Liver (tissue), 9 donors: Measurements from ENCODE around the gene WDR81. TPM values are rescaled to one million over a fixed set of nuclear protein-coding genes. Genes with fewer than 3 reads are reported as not detected.

Experiments used
- DNase-seq: peaks from one replicate; pipeline ENCODE4 v3.0.0-alpha.2; 2017; ENCODE audit warnings: low spot score
- H3K27ac ChIP-seq, 2 donors: one replicate each; pipeline ENCODE4 v1.7.0; 2013; ENCODE audit warnings: inconsistent platforms in 2 of 2, low read length in 2 of 2, control low read depth in 1 of 2, low read depth in 1 of 2, mild to moderate bottlenecking in 1 of 2
- H3K27me3 ChIP-seq, 4 donors: one replicate each; pipeline versions ENCODE4 v1.6.1 to v1.7.0; 2013; ENCODE audit warnings: low read length in 3 of 4, inconsistent platforms in 1 of 4, mild to moderate bottlenecking in 1 of 4, moderate library complexity in 1 of 4; ENCODE audit not compliant: control insufficient read depth in 4 of 4, insufficient read depth in 4 of 4
- H3K36me3 ChIP-seq, 4 donors: one replicate each; pipeline versions ENCODE4 v1.6.1 to v1.7.0; 2013; ENCODE audit warnings: low read length in 3 of 4, mild to moderate bottlenecking in 3 of 4, low read depth in 1 of 4, moderate library complexity in 1 of 4; ENCODE audit not compliant: control insufficient read depth in 4 of 4, insufficient read depth in 3 of 4
- H3K4me1 ChIP-seq, 4 donors: one replicate each; pipeline versions ENCODE4 v1.6.1 to v1.7.0; 2013; ENCODE audit warnings: low read length in 3 of 4, mild to moderate bottlenecking in 3 of 4, moderate library complexity in 1 of 4; ENCODE audit not compliant: control insufficient read depth in 4 of 4, insufficient read depth in 4 of 4
- H3K4me3 ChIP-seq, 3 donors: one replicate each; pipeline versions ENCODE4 v1.6.1 to v1.7.0; 2013; ENCODE audit warnings: low read length in 3 of 3, control low read depth in 1 of 3, low read depth in 1 of 3, mild to moderate bottlenecking in 1 of 3
- H3K9ac ChIP-seq, 2 donors: one replicate each; pipeline ENCODE4 v1.7.0; 2013; ENCODE audit warnings: low read length in 2 of 2, mild to moderate bottlenecking in 2 of 2, moderate library complexity in 2 of 2, control low read depth in 1 of 2, low read depth in 1 of 2
- H3K9me3 ChIP-seq, 4 donors: one replicate each; pipeline versions ENCODE4 v1.6.1 to v1.7.0; 2013; ENCODE audit warnings: low read length in 3 of 4; ENCODE audit not compliant: control insufficient read depth in 4 of 4
- EGR1 ChIP-seq, 2 donors: IDR thresholded peaks; 2 replicates each; pipeline ENCODE4 v1.6.1; 2016 to 2018; ENCODE audit warnings: antibody characterized with exemption in 2 of 2, low read depth in 2 of 2
- FOXA1 ChIP-seq: IDR thresholded peaks from 2 replicates; pipeline ENCODE4 v1.6.1; 2016; ENCODE audit warnings: antibody characterized with exemption
- FOXA2 ChIP-seq: IDR thresholded peaks from 2 replicates; pipeline ENCODE4 v1.6.1; 2016; ENCODE audit warnings: antibody characterized with exemption
- GABPA ChIP-seq, 2 donors: IDR thresholded peaks in 1 of 2; conservative IDR thresholded peaks in 1 of 2; 2 replicates each; pipeline ENCODE4 v1.6.1; 2016; ENCODE audit warnings: antibody characterized with exemption in 2 of 2, mild to moderate bottlenecking in 1 of 2, moderate library complexity in 1 of 2
- HNF4G ChIP-seq: IDR thresholded peaks from 2 replicates; pipeline ENCODE4 v1.6.1; 2016; ENCODE audit warnings: antibody characterized with exemption
- JUND ChIP-seq, 2 donors: IDR thresholded peaks; 2 replicates each; pipeline ENCODE4 v1.6.1; 2016; ENCODE audit warnings: antibody characterized with exemption in 2 of 2
- NR2F2 ChIP-seq: IDR thresholded peaks from 2 replicates; pipeline ENCODE4 v1.6.1; 2016; ENCODE audit warnings: antibody characterized with exemption
- RXRA ChIP-seq, 2 donors: IDR thresholded peaks; 2 replicates each; pipeline ENCODE4 v1.6.1; 2017 to 2018; ENCODE audit warnings: antibody characterized with exemption in 2 of 2, mild to moderate bottlenecking in 1 of 2
- SP1 ChIP-seq: IDR thresholded peaks from 2 replicates; pipeline ENCODE4 v1.6.1; 2018; ENCODE audit warnings: antibody characterized with exemption, mild to moderate bottlenecking
- TAF1 ChIP-seq: conservative IDR thresholded peaks from 2 replicates; pipeline ENCODE4 v1.6.1; 2016; ENCODE audit warnings: antibody characterized with exemption, mild to moderate bottlenecking
- YY1 ChIP-seq: IDR thresholded peaks from 2 replicates; pipeline ENCODE4 v1.6.1; 2016; ENCODE audit warnings: antibody characterized with exemption, mild to moderate bottlenecking
- WGBS: extraction: QIAGEN DNeasy Blood & Tissue Kit; methylation state at CpG from one replicate; pipeline ENCODE4 v1.1.7; 2013; 5-methylcytosine and 5-hydroxymethylcytosine counted together
- polyA plus RNA-seq, 2 donors: library from polyadenylated mRNA; stranded (reverse) in 1 of 2; unstranded in 1 of 2; fragments of 200-250 nt in 1 of 2; fragments of >200 nt in 1 of 2; fragmentation: Nextera tagmentation in 1 of 2; extraction: Ambion mirVana in 1 of 2; gene quantifications; one replicate each; pipeline versions ENCODE4 v1.2.1 to v1.2.3, GENCODE V29; 2013 to 2015
- total RNA-seq, 2 donors: library from RNA; depleted of rRNA; stranded (reverse); fragments of >200 nt; gene quantifications; one replicate each; pipeline ENCODE4 v1.2.3, GENCODE V29; 2014
- TF ChIP-seq, protein P1 (sequence below): fragments of 150-350 bp; IDR thresholded peaks from 2 replicates; pipeline ENCODE4 v1.5.1; 2017; ENCODE audit warnings: improper control_type of control experiment, low read depth, low read length; ENCODE audit not compliant: missing input control
- TF ChIP-seq, protein P2 (sequence below): IDR thresholded peaks from 2 replicates; pipeline ENCODE4 v1.6.1; 2016; ENCODE audit warnings: antibody characterized with exemption, mild to moderate bottlenecking
- TF ChIP-seq, protein P3 (sequence below): IDR thresholded peaks from 2 replicates; pipeline ENCODE4 v1.6.1; 2016; ENCODE audit warnings: antibody characterized with exemption
- TF ChIP-seq, protein P4 (sequence below): IDR thresholded peaks from 2 replicates; pipeline ENCODE4 v1.6.1; 2016; ENCODE audit warnings: antibody characterized with exemption
- TF ChIP-seq, protein P5 (sequence below): IDR thresholded peaks from 2 replicates; pipeline ENCODE4 v1.6.1; 2016; ENCODE audit warnings: antibody characterized with exemption
- donor health status: healthy.
- donor health status: healthy.
- donor health status: healthy.
- donor health status: healthy.
- donor health status: healthy.

Gene WDR81
- total and polyA plus RNA-seq, 4 donors = 12.3 to 41.8 (median 33.0) TPM

DNA sequence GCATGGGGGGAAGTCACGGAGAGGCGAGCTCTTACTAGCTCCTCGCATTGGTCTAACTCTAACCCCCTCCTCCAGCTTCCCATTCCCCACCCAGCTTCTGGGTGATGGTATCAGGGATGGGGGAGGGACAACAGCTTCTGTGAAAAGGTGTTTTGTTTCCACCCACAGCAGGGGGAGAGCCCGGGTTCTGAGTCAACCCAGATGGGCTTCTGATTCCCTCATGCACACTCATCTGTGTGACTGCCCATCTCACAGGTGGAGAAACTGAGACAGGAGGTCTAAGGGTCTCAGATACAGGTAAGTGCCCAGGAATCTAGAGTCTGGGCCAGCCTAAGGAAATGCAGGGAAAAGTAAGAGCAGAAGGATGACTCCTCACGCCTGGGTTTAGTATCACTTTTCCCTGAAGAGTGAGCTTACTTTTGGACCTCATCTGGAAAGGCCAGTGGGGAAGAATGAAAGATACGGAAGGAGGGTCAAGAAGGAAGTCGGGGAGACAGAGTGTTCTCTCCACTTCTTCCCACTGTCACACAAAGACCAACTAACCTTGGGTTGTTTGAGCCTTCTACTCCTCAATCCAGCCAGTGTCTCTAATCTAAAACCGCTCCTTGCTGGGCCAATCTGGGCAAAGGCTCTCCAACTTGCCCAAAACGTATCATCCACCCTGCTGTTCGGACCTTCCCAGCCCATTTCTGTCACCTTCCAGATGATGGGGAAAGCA is 11.2 kb upstream of the WDR81 start:
- Histone ChIP-seq H3K36me3 (peaks cover 11 to 24% (median 14%) of the 10 kb centered on the region in 4 donors), H3K9me3 (no peaks in the 10 kb centered on the region), H3K4me3 (peak overlapping the region in 2 of 3 donors; percentile 89 to 96), H3K27me3 (no peaks in the 10 kb centered on the region), H3K27ac (peak overlapping the region; percentile 95 to 96), H3K9ac (no peak overlapping the region), H3K4me1 (peaks cover 9 to 57% (median 25%) of the 10 kb centered on the region in 4 donors)
- DNase-seq = no peak
- WGBS = 69% methylated on average over 10 of the region's 10 CpGs
- no peak for TF ChIP-seq SP1
- TF ChIP-seq, protein P1, sequence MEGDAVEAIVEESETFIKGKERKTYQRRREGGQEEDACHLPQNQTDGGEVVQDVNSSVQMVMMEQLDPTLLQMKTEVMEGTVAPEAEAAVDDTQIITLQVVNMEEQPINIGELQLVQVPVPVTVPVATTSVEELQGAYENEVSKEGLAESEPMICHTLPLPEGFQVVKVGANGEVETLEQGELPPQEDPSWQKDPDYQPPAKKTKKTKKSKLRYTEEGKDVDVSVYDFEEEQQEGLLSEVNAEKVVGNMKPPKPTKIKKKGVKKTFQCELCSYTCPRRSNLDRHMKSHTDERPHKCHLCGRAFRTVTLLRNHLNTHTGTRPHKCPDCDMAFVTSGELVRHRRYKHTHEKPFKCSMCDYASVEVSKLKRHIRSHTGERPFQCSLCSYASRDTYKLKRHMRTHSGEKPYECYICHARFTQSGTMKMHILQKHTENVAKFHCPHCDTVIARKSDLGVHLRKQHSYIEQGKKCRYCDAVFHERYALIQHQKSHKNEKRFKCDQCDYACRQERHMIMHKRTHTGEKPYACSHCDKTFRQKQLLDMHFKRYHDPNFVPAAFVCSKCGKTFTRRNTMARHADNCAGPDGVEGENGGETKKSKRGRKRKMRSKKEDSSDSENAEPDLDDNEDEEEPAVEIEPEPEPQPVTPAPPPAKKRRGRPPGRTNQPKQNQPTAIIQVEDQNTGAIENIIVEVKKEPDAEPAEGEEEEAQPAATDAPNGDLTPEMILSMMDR = no peak
- TF ChIP-seq, protein P2, sequence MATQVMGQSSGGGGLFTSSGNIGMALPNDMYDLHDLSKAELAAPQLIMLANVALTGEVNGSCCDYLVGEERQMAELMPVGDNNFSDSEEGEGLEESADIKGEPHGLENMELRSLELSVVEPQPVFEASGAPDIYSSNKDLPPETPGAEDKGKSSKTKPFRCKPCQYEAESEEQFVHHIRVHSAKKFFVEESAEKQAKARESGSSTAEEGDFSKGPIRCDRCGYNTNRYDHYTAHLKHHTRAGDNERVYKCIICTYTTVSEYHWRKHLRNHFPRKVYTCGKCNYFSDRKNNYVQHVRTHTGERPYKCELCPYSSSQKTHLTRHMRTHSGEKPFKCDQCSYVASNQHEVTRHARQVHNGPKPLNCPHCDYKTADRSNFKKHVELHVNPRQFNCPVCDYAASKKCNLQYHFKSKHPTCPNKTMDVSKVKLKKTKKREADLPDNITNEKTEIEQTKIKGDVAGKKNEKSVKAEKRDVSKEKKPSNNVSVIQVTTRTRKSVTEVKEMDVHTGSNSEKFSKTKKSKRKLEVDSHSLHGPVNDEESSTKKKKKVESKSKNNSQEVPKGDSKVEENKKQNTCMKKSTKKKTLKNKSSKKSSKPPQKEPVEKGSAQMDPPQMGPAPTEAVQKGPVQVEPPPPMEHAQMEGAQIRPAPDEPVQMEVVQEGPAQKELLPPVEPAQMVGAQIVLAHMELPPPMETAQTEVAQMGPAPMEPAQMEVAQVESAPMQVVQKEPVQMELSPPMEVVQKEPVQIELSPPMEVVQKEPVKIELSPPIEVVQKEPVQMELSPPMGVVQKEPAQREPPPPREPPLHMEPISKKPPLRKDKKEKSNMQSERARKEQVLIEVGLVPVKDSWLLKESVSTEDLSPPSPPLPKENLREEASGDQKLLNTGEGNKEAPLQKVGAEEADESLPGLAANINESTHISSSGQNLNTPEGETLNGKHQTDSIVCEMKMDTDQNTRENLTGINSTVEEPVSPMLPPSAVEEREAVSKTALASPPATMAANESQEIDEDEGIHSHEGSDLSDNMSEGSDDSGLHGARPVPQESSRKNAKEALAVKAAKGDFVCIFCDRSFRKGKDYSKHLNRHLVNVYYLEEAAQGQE = no peak
- no peak for TF ChIP-seq JUND (IDR thresholded peaks at IDR 0.05)
- TF ChIP-seq, protein P3, sequence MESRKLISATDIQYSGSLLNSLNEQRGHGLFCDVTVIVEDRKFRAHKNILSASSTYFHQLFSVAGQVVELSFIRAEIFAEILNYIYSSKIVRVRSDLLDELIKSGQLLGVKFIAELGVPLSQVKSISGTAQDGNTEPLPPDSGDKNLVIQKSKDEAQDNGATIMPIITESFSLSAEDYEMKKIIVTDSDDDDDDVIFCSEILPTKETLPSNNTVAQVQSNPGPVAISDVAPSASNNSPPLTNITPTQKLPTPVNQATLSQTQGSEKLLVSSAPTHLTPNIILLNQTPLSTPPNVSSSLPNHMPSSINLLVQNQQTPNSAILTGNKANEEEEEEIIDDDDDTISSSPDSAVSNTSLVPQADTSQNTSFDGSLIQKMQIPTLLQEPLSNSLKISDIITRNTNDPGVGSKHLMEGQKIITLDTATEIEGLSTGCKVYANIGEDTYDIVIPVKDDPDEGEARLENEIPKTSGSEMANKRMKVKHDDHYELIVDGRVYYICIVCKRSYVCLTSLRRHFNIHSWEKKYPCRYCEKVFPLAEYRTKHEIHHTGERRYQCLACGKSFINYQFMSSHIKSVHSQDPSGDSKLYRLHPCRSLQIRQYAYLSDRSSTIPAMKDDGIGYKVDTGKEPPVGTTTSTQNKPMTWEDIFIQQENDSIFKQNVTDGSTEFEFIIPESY = no peak
- TF ChIP-seq EGR1 (IDR thresholded peaks at IDR 0.05; ENCODE audit: low read depth in 2 of 2) = no peak
- no peak for TF ChIP-seq YY1
- TF ChIP-seq, protein P4, sequence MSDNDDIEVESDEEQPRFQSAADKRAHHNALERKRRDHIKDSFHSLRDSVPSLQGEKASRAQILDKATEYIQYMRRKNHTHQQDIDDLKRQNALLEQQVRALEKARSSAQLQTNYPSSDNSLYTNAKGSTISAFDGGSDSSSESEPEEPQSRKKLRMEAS = no peak
- TF ChIP-seq, protein P5, sequence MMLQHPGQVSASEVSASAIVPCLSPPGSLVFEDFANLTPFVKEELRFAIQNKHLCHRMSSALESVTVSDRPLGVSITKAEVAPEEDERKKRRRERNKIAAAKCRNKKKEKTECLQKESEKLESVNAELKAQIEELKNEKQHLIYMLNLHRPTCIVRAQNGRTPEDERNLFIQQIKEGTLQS = no peak
- TF ChIP-seq FOXA2 = no peak
- TF ChIP-seq RXRA (IDR thresholded peaks at IDR 0.05) = no peak
- no peak for TF ChIP-seq TAF1
- no peak for TF ChIP-seq NR2F2

DNA sequence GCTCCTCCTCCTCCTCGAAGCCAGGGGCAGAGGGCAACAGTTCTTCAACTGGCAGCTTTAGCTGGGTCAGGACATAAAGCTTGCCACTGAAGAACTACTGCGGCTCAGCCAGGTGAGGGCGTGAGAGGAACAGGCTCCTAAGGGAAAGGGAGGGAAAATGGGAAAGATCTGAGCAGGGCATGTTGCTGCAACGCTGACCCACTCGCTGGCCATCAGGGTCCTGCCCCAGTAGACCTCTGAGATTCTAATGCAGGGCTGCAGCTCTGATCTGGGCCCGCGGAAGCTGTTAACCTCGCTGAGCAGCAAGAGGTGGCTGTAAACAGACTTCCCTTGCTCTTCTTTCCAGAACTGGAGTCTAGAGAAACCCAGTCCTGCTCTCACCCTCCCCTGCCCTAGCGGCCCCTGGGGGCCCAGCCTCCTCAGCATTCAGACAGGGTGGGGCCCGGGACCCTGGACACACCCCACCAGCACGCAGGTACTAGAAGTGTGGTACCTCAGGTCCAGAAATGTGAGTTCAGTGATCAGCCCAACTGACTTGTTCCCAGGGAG is 10.6 kb upstream of the WDR81 start:
- no peaks in the 10 kb centered on the region for H3K27me3 ChIP-seq
- peak overlapping the region; percentile 68 to 96 (median 89) for H3K4me3 ChIP-seq
- no peak overlapping the region for H3K9ac ChIP-seq
- WGBS = 7% methylated on average over 11 of the region's 11 CpGs
- peaks cover 13 to 62% (median 30%) of the 10 kb centered on the region in 4 donors for H3K4me1 ChIP-seq
- H3K36me3 ChIP-seq = peaks cover 11 to 24% (median 14%) of the 10 kb centered on the region in 4 donors
- H3K9me3 ChIP-seq = no peaks in the 10 kb centered on the region
- H3K27ac ChIP-seq = peak overlapping the region; percentile 95 to 96
- peak; percentile 41 for DNase-seq
- TF ChIP-seq FOXA1 (no peak), RXRA (IDR thresholded peaks at IDR 0.05) (peak; percentile 5 to 17), EGR1 (IDR thresholded peaks at IDR 0.05; ENCODE audit: low read depth in 2 of 2) (no peak), JUND (IDR thresholded peaks at IDR 0.05) (no peak), HNF4G (no peak), SP1 (no peak), NR2F2 (no peak), YY1 (no peak), TAF1 (no peak), GABPA (IDR thresholded peaks at IDR 0.05 in 1 of 2, conservative IDR thresholded peaks at IDR 0.05 in 1 of 2) (no peak)
- TF ChIP-seq, protein P4 = no peak
- TF ChIP-seq, protein P2 = no peak
